Mesenteric fat pad (tissue), 1 donor: ENCODE data around the gene ARFGEF2. TPM values are rescaled to one million over a fixed set of nuclear protein-coding genes. Genes with fewer than 3 reads are reported as not detected.
"Not testable (repeated sequence)": the region's sequence is repeated elsewhere in the genome, so short reads cannot be mapped to it uniquely, and the experiment has no call there.

Experiments
- DNase-seq: peaks from one replicate; pipeline ENCODE4 v3.0.0-alpha.2; 2020; ENCODE audit warnings: low spot score
- total RNA-seq: library from RNA; stranded (reverse); fragmentation: NEBNext Ultra II Directional; extraction: Animal tissue kit (Norgen Biotek cat#: 25700); gene quantifications from one replicate; pipeline ENCODE4 v1.2.1, GENCODE V29; 2021
- donor health status: DM: yes; HTN: yes; CAD: no.

Gene ARFGEF2
- total RNA-seq, 1 donor from 2014 or later, result 30.1 TPM

GRCh38 chr20:48990467-48990866, 69.0 kb downstream of the ARFGEF2 start:
- no peak for DNase-seq

- no peak for DNase-seq
Measured at GRCh38 chr20:48995589-48995988, 74.1 kb downstream of the ARFGEF2 start.

- DNase-seq, result no peak
Measured at GRCh38 chr20:48999890-49000870, 78.7 kb downstream of the ARFGEF2 start.

- DNase-seq, result no peak
Measured at GRCh38 chr20:49001741-49002140, 80.2 kb downstream of the ARFGEF2 start.

GRCh38 chr20:49006446-49006980, 85.0 kb downstream of the ARFGEF2 start:
- no peak for DNase-seq

- no peak for DNase-seq
Measured at GRCh38 chr20:49009899-49010631, 88.6 kb downstream of the ARFGEF2 start.

GRCh38 chr20:49024220-49024619, 102.7 kb downstream of the ARFGEF2 start:
- DNase-seq, result no peak

- not testable (repeated sequence) for DNase-seq
Measured at GRCh38 chr20:49028177-49028576, 106.7 kb downstream of the ARFGEF2 start.

- no peak for DNase-seq
Measured at GRCh38 chr20:49028684-49029083, 107.2 kb downstream of the ARFGEF2 start.

- no peak for DNase-seq
Measured at GRCh38 chr20:49029203-49029602, 107.7 kb downstream of the ARFGEF2 start.

GRCh38 chr20:49030954-49031619, 109.6 kb downstream of the ARFGEF2 start:
- no peak for DNase-seq

- no peak for DNase-seq
Measured at GRCh38 chr20:49032455-49032854, 110.9 kb downstream of the ARFGEF2 start.

GRCh38 chr20:49034070-49034732, 112.7 kb downstream of the ARFGEF2 start:
- DNase-seq, result no peak

GRCh38 chr20:49037962-49038387, 116.5 kb downstream of the ARFGEF2 start:
- DNase-seq, result no peak

GRCh38 chr20:49039854-49040253, 118.3 kb downstream of the ARFGEF2 start:
- DNase-seq, result no peak

- DNase-seq, result no peak
Measured at GRCh38 chr20:49043000-49043399, 121.5 kb downstream of the ARFGEF2 start.

GRCh38 chr20:49045440-49046086, 124.1 kb downstream of the ARFGEF2 start:
- no peak for DNase-seq

- peak; percentile 98 for DNase-seq
Measured at GRCh38 chr20:49046087-49046900, 124.8 kb downstream of the ARFGEF2 start, which contains the start of gene CSE1L. TSS of gene CSE1L (plus strand) at chr20:49046312. CDS start at chr20:49058464, 12,152 bp downstream.

GRCh38 chr20:49052334-49052733, 130.8 kb downstream of the ARFGEF2 start:
- no peak for DNase-seq
